CD4-positive, alpha-beta T cell treated with Interleukin-17A for 4 hours (primary cell): ENCODE results near the gene SASS6.
"Not testable (repeated sequence)": the region's sequence is repeated elsewhere in the genome, so short reads cannot be mapped to it uniquely, and the experiment has no call there.

Experiments
- DNase-seq: peaks from one replicate; pipeline ENCODE4 v3.0.0-alpha.2; 2020; ENCODE audit warnings: mixed read lengths

Gene SASS6

GRCh38 chr1:100101564-100101963 is 31.2 kb downstream of the SASS6 start:
- DNase-seq, result no peak

- no peak for DNase-seq
Measured at GRCh38 chr1:100100202-100100601, 32.5 kb downstream of the SASS6 start.

- DNase-seq, result no peak
Measured at GRCh38 chr1:100090471-100090870, 42.3 kb downstream of the SASS6 start.

GRCh38 chr1:100089082-100089481 is 43.6 kb downstream of the SASS6 start:
- DNase-seq, result no peak

GRCh38 chr1:100087396-100087795 is 45.3 kb downstream of the SASS6 start:
- DNase-seq, result no peak

- no peak for DNase-seq
Measured at GRCh38 chr1:100080331-100080730, 52.4 kb downstream of the SASS6 start.

- DNase-seq, result no peak
Measured at GRCh38 chr1:100077531-100077930, 55.2 kb downstream of the SASS6 start.

GRCh38 chr1:100076744-100077143 is 56.0 kb downstream of the SASS6 start:
- no peak for DNase-seq

GRCh38 chr1:100076319-100076718 is 56.4 kb downstream of the SASS6 start:
- DNase-seq, result no peak

- DNase-seq, result no peak
Measured at GRCh38 chr1:100075773-100076172, 57.0 kb downstream of the SASS6 start.

GRCh38 chr1:100074604-100075395 is 57.9 kb downstream of the SASS6 start:
- no peak for DNase-seq

- DNase-seq, result no peak
Measured at GRCh38 chr1:100073531-100073930, 59.2 kb downstream of the SASS6 start.

GRCh38 chr1:100070201-100070939 is 62.4 kb downstream of the SASS6 start:
- no peak for DNase-seq

- DNase-seq, result no peak
Measured at GRCh38 chr1:100065969-100066227, 66.8 kb downstream of the SASS6 start.

- no peak for DNase-seq
Measured at GRCh38 chr1:100065183-100065968, 67.4 kb downstream of the SASS6 start.

- DNase-seq, result no peak
Measured at GRCh38 chr1:100061681-100062080, 71.0 kb downstream of the SASS6 start.

GRCh38 chr1:100053727-100054126 is 79.0 kb downstream of the SASS6 start:
- no peak for DNase-seq

- no peak for DNase-seq
Measured at GRCh38 chr1:100053119-100053518, 79.6 kb downstream of the SASS6 start.

GRCh38 chr1:100051893-100052292 is 80.8 kb downstream of the SASS6 start:
- DNase-seq, result no peak

GRCh38 chr1:100051401-100051800 is 81.3 kb downstream of the SASS6 start:
- DNase-seq, result no peak

- DNase-seq, result no peak
Measured at GRCh38 chr1:100050139-100050538, 82.6 kb downstream of the SASS6 start.

- DNase-seq, result not testable (repeated sequence)
Measured at GRCh38 chr1:100047235-100047708, 85.5 kb downstream of the SASS6 start.

- no peak for DNase-seq
Measured at GRCh38 chr1:100045206-100045605, 87.5 kb downstream of the SASS6 start.

- no peak for DNase-seq
Measured at GRCh38 chr1:100039591-100039990, 93.1 kb downstream of the SASS6 start.
